ENCODE data around the gene GPHB5.
"Not testable (repeated sequence)": the region's sequence is repeated elsewhere in the genome, so short reads cannot be mapped to it uniquely, and the experiment has no call there.

Gene GPHB5

GRCh38 chr14:63295231-63295685, 23.5 kb downstream of the GPHB5 start:
- DNase-seq (ENCODE audit: low read depth) = no peak

GRCh38 chr14:63292805-63293204, 25.9 kb downstream of the GPHB5 start:
- DNase-seq (ENCODE audit: low read depth) = no peak

GRCh38 chr14:63290741-63291430, 27.8 kb downstream of the GPHB5 start:
- no peak for DNase-seq (ENCODE audit: low read depth)

- DNase-seq (ENCODE audit: low read depth) = no peak
Measured at GRCh38 chr14:63288853-63289252, 29.9 kb downstream of the GPHB5 start.

- no peak for DNase-seq (ENCODE audit: low read depth)
Measured at GRCh38 chr14:63287666-63288483, 30.9 kb downstream of the GPHB5 start.

GRCh38 chr14:63286071-63286470, 32.7 kb downstream of the GPHB5 start:
- DNase-seq (ENCODE audit: low read depth) = no peak

GRCh38 chr14:63283884-63284248, 34.9 kb downstream of the GPHB5 start:
- no peak for DNase-seq (ENCODE audit: low read depth)

- no peak for DNase-seq (ENCODE audit: low read depth)
Measured at GRCh38 chr14:63282997-63283883, 35.5 kb downstream of the GPHB5 start.

- DNase-seq (ENCODE audit: low read depth) = not testable (repeated sequence)
Measured at GRCh38 chr14:63279933-63280332, 38.8 kb downstream of the GPHB5 start.

- DNase-seq (ENCODE audit: low read depth) = no peak
Measured at GRCh38 chr14:63277591-63278183, 41.0 kb downstream of the GPHB5 start.

- DNase-seq (ENCODE audit: low read depth) = no peak
Measured at GRCh38 chr14:63276492-63277342, 42.0 kb downstream of the GPHB5 start.

GRCh38 chr14:63276016-63276415, 42.7 kb downstream of the GPHB5 start:
- no peak for DNase-seq (ENCODE audit: low read depth)

GRCh38 chr14:63275611-63276010, 43.1 kb downstream of the GPHB5 start:
- DNase-seq (ENCODE audit: low read depth) = no peak

- no peak for DNase-seq (ENCODE audit: low read depth)
Measured at GRCh38 chr14:63273717-63274655, 44.7 kb downstream of the GPHB5 start.

- no peak for DNase-seq (ENCODE audit: low read depth)
Measured at GRCh38 chr14:63273129-63273528, 45.6 kb downstream of the GPHB5 start.

- no peak for DNase-seq (ENCODE audit: low read depth)
Measured at GRCh38 chr14:63269561-63270225, 49.0 kb downstream of the GPHB5 start.

- no peak for DNase-seq (ENCODE audit: low read depth)
Measured at GRCh38 chr14:63268771-63269170, 50.0 kb downstream of the GPHB5 start.

GRCh38 chr14:63267171-63267570, 51.6 kb downstream of the GPHB5 start:
- DNase-seq (ENCODE audit: low read depth) = no peak

GRCh38 chr14:63266106-63266505, 52.6 kb downstream of the GPHB5 start:
- no peak for DNase-seq (ENCODE audit: low read depth)

Data from T follicular helper cell (primary cell).